Neuronal stem cell (in vitro differentiated cells): Measurements from ENCODE around the gene GLIS1.

Experiments
- DNase-seq: peaks from one replicate; pipeline ENCODE4 v3.0.0-alpha.2; 2013; ENCODE audit warnings: low spot score
- H2AFZ ChIP-seq: one replicate; pipeline ENCODE4 v1.6.1; 2013; ENCODE audit warnings: mild to moderate bottlenecking, low read length, inconsistent platforms
- H2AK5ac ChIP-seq: 2 replicates; pipeline ENCODE4 v1.6.1; 2013; ENCODE audit warnings: low read depth, mild to moderate bottlenecking, inconsistent platforms, low read length, moderate library complexity, mixed read lengths
- H2BK120ac ChIP-seq: 2 replicates; pipeline ENCODE4 v1.6.1; 2013; ENCODE audit warnings: low read depth, mild to moderate bottlenecking, inconsistent platforms, low read length, moderate library complexity, mixed read lengths
- H2BK12ac ChIP-seq: one replicate; pipeline ENCODE4 v1.6.1; 2013; ENCODE audit warnings: low read length, inconsistent platforms
- H2BK15ac ChIP-seq: 2 replicates; pipeline ENCODE4 v1.6.1; 2013; ENCODE audit warnings: mild to moderate bottlenecking, low read length, inconsistent platforms, mixed read lengths
- H2BK5ac ChIP-seq: one replicate; pipeline ENCODE4 v1.6.1; 2013; ENCODE audit warnings: inconsistent platforms, mild to moderate bottlenecking, low read length, moderate library complexity
- H3K14ac ChIP-seq: one replicate; pipeline ENCODE4 v1.6.1; 2013; ENCODE audit warnings: low read length, inconsistent platforms
- H3K18ac ChIP-seq: 2 replicates; pipeline ENCODE4 v1.6.1; 2013; ENCODE audit warnings: low read length, inconsistent platforms
- H3K23ac ChIP-seq: 2 replicates; pipeline ENCODE4 v1.6.1; 2013; ENCODE audit warnings: low read depth, mild to moderate bottlenecking, mixed read lengths, low read length, inconsistent platforms; ENCODE audit not compliant: poor library complexity
- H3K27ac ChIP-seq: replicated peaks from 3 replicates; pipeline ENCODE4 v1.5.1; 2013; ENCODE audit warnings: low read length, inconsistent platforms
- H3K27me3 ChIP-seq, 3 experiments: 2 replicates each; pipeline ENCODE4 v1.6.1; 2013; ENCODE audit warnings: low read length in 3 of 3, mild to moderate bottlenecking in 2 of 3, inconsistent platforms in 1 of 3, low read depth in 1 of 3, mixed read lengths in 1 of 3, moderate library complexity in 1 of 3; ENCODE audit not compliant: control insufficient read depth in 3 of 3, insufficient read depth in 3 of 3
- H3K36me3 ChIP-seq, 2 donors: replicated peaks in 1 of 2; 2 replicates each; pipeline ENCODE4 v1.6.1; 2013; ENCODE audit warnings: low read length in 2 of 2; ENCODE audit not compliant: control insufficient read depth in 2 of 2, insufficient read depth in 2 of 2
- H3K4ac ChIP-seq: 2 replicates; pipeline ENCODE4 v1.6.1; 2013; ENCODE audit warnings: inconsistent platforms, mild to moderate bottlenecking, low read length, moderate library complexity
- H3K4me1 ChIP-seq, 2 donors: 1 replicate in 1 of 2; 2 replicates in 1 of 2; pipeline ENCODE4 v1.6.1; 2013; ENCODE audit warnings: low read length in 2 of 2, low read depth in 1 of 2; ENCODE audit not compliant: control insufficient read depth in 2 of 2, insufficient read depth in 1 of 2
- H3K4me2 ChIP-seq: one replicate; pipeline ENCODE4 v1.6.1; 2013; ENCODE audit warnings: mild to moderate bottlenecking, low read length, inconsistent platforms; ENCODE audit not compliant: insufficient read depth, poor library complexity, severe bottlenecking
- H3K4me3 ChIP-seq, 2 donors: 2 replicates each; pipeline ENCODE4 v1.5.1; 2013; ENCODE audit warnings: low read length in 2 of 2, mild to moderate bottlenecking in 2 of 2, inconsistent platforms in 1 of 2, moderate library complexity in 1 of 2
- H3K79me1 ChIP-seq: one replicate; pipeline ENCODE4 v1.6.1; 2013; ENCODE audit warnings: low read depth, mild to moderate bottlenecking, inconsistent platforms, low read length, moderate library complexity
- H3K9ac ChIP-seq: one replicate; pipeline ENCODE4 v1.6.1; 2013; ENCODE audit warnings: mild to moderate bottlenecking, low read depth, low read length, inconsistent platforms; ENCODE audit not compliant: poor library complexity
- H3K9me3 ChIP-seq, 2 donors: replicated peaks in 1 of 2; 2 replicates each; pipeline versions ENCODE3 to v1.6.1; 2013; ENCODE audit warnings: low read length in 2 of 2, mild to moderate bottlenecking in 2 of 2, inconsistent platforms in 1 of 2, low read depth in 1 of 2, mixed read lengths in 1 of 2, moderate library complexity in 1 of 2; ENCODE audit not compliant: control insufficient read depth in 2 of 2, insufficient read depth in 1 of 2
- H4K8ac ChIP-seq: one replicate; pipeline ENCODE4 v1.6.1; 2013; ENCODE audit warnings: low read depth, mild to moderate bottlenecking, inconsistent platforms, low read length, moderate library complexity
- H4K91ac ChIP-seq: one replicate; pipeline ENCODE4 v1.6.1; 2013; ENCODE audit warnings: low read length, low read depth, mild to moderate bottlenecking, inconsistent platforms; ENCODE audit not compliant: poor library complexity
- WGBS, 2 donors: extraction: QIAGEN DNeasy Blood & Tissue Kit; methylation state at CpG; one replicate each; pipeline ENCODE4 v1.1.7; 2013; ENCODE audit warnings: missing lambda C conversion rate in 2 of 2, mixed read lengths in 1 of 2; ENCODE audit not compliant: insufficient read length in 2 of 2, insufficient replicate concordance in 1 of 2; ENCODE audit errors: extremely low coverage in 2 of 2; 5-methylcytosine and 5-hydroxymethylcytosine counted together

GLIS1 gene

GRCh38 chr1:53518775-53519174, 220.2 kb downstream of the GLIS1 start:
- H3K36me3 ChIP-seq = no peaks in the 10 kb centered on the region
- H3K9ac ChIP-seq = no peak overlapping the region
- no peak overlapping the region for H2AK5ac ChIP-seq
- H3K27me3 ChIP-seq = peaks cover 0 to 31% (median 0%) of the 10 kb centered on the region in 3 experiments
- no peak overlapping the region for H2AFZ ChIP-seq
- H3K4me2 ChIP-seq = no peak overlapping the region
- no peak overlapping the region for H4K91ac ChIP-seq
- H3K79me1 ChIP-seq = peaks cover 4% of the 10 kb centered on the region
- H4K8ac ChIP-seq = no peak overlapping the region
- H2BK5ac ChIP-seq = no peak overlapping the region
- H2BK12ac ChIP-seq = no peak overlapping the region
- H3K4ac ChIP-seq = no peak overlapping the region
- H3K4me1 ChIP-seq = peaks cover 0 to 8% of the 10 kb centered on the region in 2 donors
- no peak overlapping the region for H3K23ac ChIP-seq
- no CpG with 5 or more reads among the region's 6 CpGs for WGBS, 2 donors
- no peak overlapping the region for H2BK120ac ChIP-seq
- H2BK15ac ChIP-seq = no peak overlapping the region
- no peak overlapping the region for H3K4me3 ChIP-seq
- DNase-seq = no peak
- H3K27ac ChIP-seq = no peak overlapping the region
- H3K14ac ChIP-seq = no peak overlapping the region
- no peaks in the 10 kb centered on the region for H3K9me3 ChIP-seq
- H3K18ac ChIP-seq = peak overlapping the region; percentile 29

- no peak overlapping the region for H4K8ac ChIP-seq
- no peak overlapping the region for H2BK120ac ChIP-seq
Observed at GRCh38 chr1:53517821-53518352, 221.1 kb downstream of the GLIS1 start.

GRCh38 chr1:53517109-53517508, 221.9 kb downstream of the GLIS1 start:
- Histone ChIP-seq H2AFZ (no peak overlapping the region), H3K4me2 (no peak overlapping the region), H3K14ac (no peak overlapping the region), H3K27me3 (peaks cover 0 to 31% (median 0%) of the 10 kb centered on the region in 3 experiments), H3K9ac (no peak overlapping the region), H3K9me3 (no peaks in the 10 kb centered on the region), H3K23ac (peak overlapping the region; percentile 62), H3K27ac (no peak overlapping the region), H2BK12ac (no peak overlapping the region), H3K4ac (no peak overlapping the region), H3K4me3 (no peak overlapping the region), H3K4me1 (peaks cover 0 to 12% of the 10 kb centered on the region in 2 donors), H3K18ac (peak overlapping the region; percentile 33), H2BK5ac (peak overlapping the region; percentile 73), H2BK15ac (no peak overlapping the region), H4K8ac (no peak overlapping the region), H2AK5ac (peak overlapping the region; percentile 64), H3K36me3 (no peaks in the 10 kb centered on the region), H4K91ac (no peak overlapping the region), H2BK120ac (peak overlapping the region; percentile 32), H3K79me1 (peaks cover 4% of the 10 kb centered on the region)
- no peak for DNase-seq
- no CpG with 5 or more reads among the region's 7 CpGs for WGBS, 2 donors

More at GRCh38 chr1:53517821-53518352, 221.1 kb downstream of the GLIS1 start:
- Histone ChIP-seq H3K36me3 (no peaks in the 10 kb centered on the region), H2BK15ac (no peak overlapping the region), H3K4ac (no peak overlapping the region), H2BK5ac (peak overlapping the region; percentile 73), H3K4me2 (no peak overlapping the region), H2AFZ (no peak overlapping the region), H3K4me1 (peaks cover 0 to 12% of the 10 kb centered on the region in 2 donors), H4K91ac (no peak overlapping the region), H3K27ac (no peak overlapping the region), H3K79me1 (peaks cover 4% of the 10 kb centered on the region), H3K9ac (no peak overlapping the region), H3K4me3 (peak overlapping the region in 1 of 2 donors; percentile 10), H3K9me3 (no peaks in the 10 kb centered on the region), H2BK12ac (no peak overlapping the region), H3K23ac (no peak overlapping the region), H3K14ac (no peak overlapping the region), H3K18ac (peak overlapping the region; percentile 23), H2AK5ac (peak overlapping the region; percentile 64), H3K27me3 (peaks cover 0 to 31% (median 0%) of the 10 kb centered on the region in 3 experiments)
- no CpG with 5 or more reads among the region's 19 CpGs for WGBS, 2 donors
- DNase-seq = no peak

- DNase-seq = no peak
- Histone ChIP-seq H3K18ac (peak overlapping the region; percentile 1), H3K4me3 (no peak overlapping the region), H2AK5ac (no peak overlapping the region), H2BK5ac (no peak overlapping the region), H3K14ac (no peak overlapping the region), H2AFZ (no peak overlapping the region), H3K23ac (no peak overlapping the region), H3K9me3 (no peaks in the 10 kb centered on the region), H3K36me3 (no peaks in the 10 kb centered on the region), H3K27me3 (peaks cover 0 to 31% (median 0%) of the 10 kb centered on the region in 3 experiments), H2BK120ac (no peak overlapping the region), H2BK15ac (no peak overlapping the region), H3K4me1 (peaks cover 0 to 12% of the 10 kb centered on the region in 2 donors), H3K9ac (no peak overlapping the region), H4K91ac (no peak overlapping the region), H3K79me1 (peaks cover 4% of the 10 kb centered on the region), H3K27ac (peak overlapping the region; percentile 23), H2BK12ac (peak overlapping the region; percentile 41), H4K8ac (no peak overlapping the region), H3K4ac (no peak overlapping the region), H3K4me2 (no peak overlapping the region)
- WGBS, 2 donors = no CpG with 5 or more reads among the region's 7 CpGs
Observed at GRCh38 chr1:53516181-53516580, 222.8 kb downstream of the GLIS1 start.
